Epithelial cell of proximal tubule (primary cell): ENCODE data around the gene COL13A1. TPM values are rescaled to one million over a fixed set of nuclear protein-coding genes. Genes with fewer than 3 reads are reported as not detected.

ENCODE experiments used
- DNase-seq: peaks from one replicate; pipeline ENCODE4 v3.0.0-alpha.2; 2011; ENCODE audit warnings: low read depth
- H3K4me3 ChIP-seq: 2 replicates; pipeline ENCODE4 v1.5.1; 2011; ENCODE audit warnings: low read depth, mild to moderate bottlenecking, low read length
- CTCF ChIP-seq: conservative IDR thresholded peaks from 2 replicates; pipeline ENCODE4 v1.5.1; 2012; ENCODE audit warnings: low read depth, mild to moderate bottlenecking, low read length
- total RNA-seq: library from RNA; depleted of rRNA; stranded (reverse); fragments of >200 nt; gene quantifications from 2 replicates; pipeline ENCODE4 v1.2.3, GENCODE V29; 2015

The COL13A1 gene
- total RNA-seq, 1 donor from 2014 or later = 13.6 TPM

GRCh38 chr10:69899727-69900595 is 98.3 kb downstream of the COL13A1 start:
- no peak overlapping the region for H3K4me3 ChIP-seq
- no peak for DNase-seq
- no peak for TF ChIP-seq CTCF

- TF ChIP-seq CTCF = no peak
- no peak for DNase-seq
Measured at GRCh38 chr10:69901022-69901421, 99.3 kb downstream of the COL13A1 start.

GRCh38 chr10:69901628-69902505 is 100.2 kb downstream of the COL13A1 start:
- DNase-seq = no peak
- peak; percentile 69 for TF ChIP-seq CTCF
- H3K4me3 ChIP-seq = no peak overlapping the region

More at GRCh38 chr10:69901022-69901421, 99.3 kb downstream of the COL13A1 start:
- no peak overlapping the region for H3K4me3 ChIP-seq

- DNase-seq = no peak
- TF ChIP-seq CTCF = no peak
- H3K4me3 ChIP-seq = no peak overlapping the region
Measured at GRCh38 chr10:69902835-69903535, 101.3 kb downstream of the COL13A1 start.

GRCh38 chr10:69904533-69904932 is 102.8 kb downstream of the COL13A1 start:
- TF ChIP-seq CTCF = no peak
- no peak overlapping the region for H3K4me3 ChIP-seq
- DNase-seq = no peak

- no peak for DNase-seq
- TF ChIP-seq CTCF = no peak
- no peak overlapping the region for H3K4me3 ChIP-seq
Measured at GRCh38 chr10:69906425-69906824, 104.7 kb downstream of the COL13A1 start.
